A673 (cell line): ENCODE data around the gene FAM43A. TPM values are rescaled to one million over a fixed set of nuclear protein-coding genes. Genes with fewer than 3 reads are reported as not detected.

ENCODE experiments used
- Bru-seq: library from RNA; stranded (reverse); fragments of 400-500 nt; gene quantifications from one replicate; lab custom pipeline; 2021; lab: Mats Ljungman, UMichigan
- BruChase-seq, 2 experiments: library from RNA; stranded (reverse); fragments of 400-500 nt; gene quantifications; one replicate each; lab custom pipeline; 2021; lab: Mats Ljungman, UMichigan
- BruUV-seq: library from RNA; stranded (reverse); fragments of 400-500 nt; replicated peaks from 2 replicates; lab custom pipeline; 2021; lab: Mats Ljungman, UMichigan
- CTCF ChIA-PET: fragments of 300-600 bp; sonication (Branson Sonifier 250); formaldehyde crosslinking; loops from one replicate; lab custom pipeline; 2022; ENCODE audit warnings: antibody characterized with exemption; lab: Charles Lee
- POLR2A ChIA-PET: fragments of 300-600 bp; sonication (Branson Sonifier 250); formaldehyde crosslinking; loops from one replicate; lab custom pipeline; 2022; ENCODE audit warnings: antibody characterized with exemption; ENCODE audit not compliant: low non-redundant PET; lab: Charles Lee
- DNase-seq: peaks from one replicate; pipeline ENCODE4 v3.0.0-alpha.2; 2015; ENCODE audit warnings: low spot score
- H3K27ac ChIP-seq: fragments of 200-600 bp; sonication (generic); 2 replicates; pipeline ENCODE4 v1.5.1; 2016; ENCODE audit warnings: mixed run types, low read depth, mild to moderate bottlenecking, mixed read lengths, antibody characterized with exemption, low read length; ENCODE audit not compliant: poor library complexity, severe bottlenecking
- H3K27me3 ChIP-seq: fragments of 200-600 bp; sonication (generic); replicated peaks from 2 replicates; pipeline ENCODE4 v1.6.1; 2017; ENCODE audit warnings: mixed run types, low read depth, mild to moderate bottlenecking, mixed read lengths, antibody characterized with exemption, low read length; ENCODE audit not compliant: insufficient read depth, poor library complexity
- H3K36me3 ChIP-seq: fragments of 200-600 bp; sonication (generic); 2 replicates; pipeline ENCODE4 v1.6.1; 2016; ENCODE audit warnings: mixed run types, mild to moderate bottlenecking, mixed read lengths, antibody characterized with exemption, low read length; ENCODE audit not compliant: insufficient read depth, poor library complexity, severe bottlenecking
- H3K4me1 ChIP-seq: fragments of 200-600 bp; sonication (generic); 2 replicates; pipeline ENCODE4 v1.6.1; 2017; ENCODE audit warnings: mixed run types, mild to moderate bottlenecking, mixed read lengths, antibody characterized with exemption, low read length; ENCODE audit not compliant: insufficient read depth, poor library complexity, severe bottlenecking
- H3K4me3 ChIP-seq: fragments of 200-600 bp; sonication (generic); 2 replicates; pipeline ENCODE4 v1.5.1; 2016; ENCODE audit warnings: low read depth, mixed run types, mild to moderate bottlenecking, mixed read lengths, low read length; ENCODE audit not compliant: poor library complexity, severe bottlenecking
- H3K9me3 ChIP-seq: fragments of 200-600 bp; sonication (generic); 2 replicates; pipeline ENCODE4 v1.6.1; 2016; ENCODE audit warnings: mixed run types, low read depth, mild to moderate bottlenecking, mixed read lengths, antibody characterized with exemption, low read length; ENCODE audit not compliant: poor library complexity, severe bottlenecking
- CTCF ChIP-seq: fragments of 300-800, 200-600 bp; sonication (generic); conservative IDR thresholded peaks from 2 replicates; pipeline ENCODE4 v1.5.1; 2017; ENCODE audit warnings: low read depth, mild to moderate bottlenecking, antibody characterized with exemption, low read length, moderate library complexity, mixed read lengths
- EZH2 ChIP-seq: fragments of 200-600 bp; sonication (generic); IDR thresholded peaks from 2 replicates; pipeline ENCODE4 v1.6.1; 2017; ENCODE audit warnings: borderline replicate concordance, low read depth, mild to moderate bottlenecking, mixed read lengths, antibody characterized with exemption, low read length; ENCODE audit not compliant: poor library complexity, severe bottlenecking
- intact Hi-C: fragments of 100-400 bp; cut with micrococcal nuclease; formaldehyde crosslinking; loops from one replicate; pipeline ENCODE4 v1.10.0; 2022; ENCODE audit not compliant: unreplicated experiment
- long read RNA-seq: library from polyadenylated mRNA; stranded (forward); transcript quantifications from one replicate; pipeline ENCODE4 v2.0.0, GENCODE V29; 2022
- total RNA-seq: library from RNA; stranded (reverse); gene quantifications from 2 replicates; pipeline ENCODE4 v1.2.3, GENCODE V29; 2021

The FAM43A gene
- total RNA-seq = 29.7 and 38.7 TPM in 2 replicates
- Bru-seq, nascent RNA = percentile 87 among the genes with signal in this experiment
- BruChase-seq, experiment 1, labeled RNA remaining after a 2-hour chase = percentile 94 among the genes with signal in this experiment
- BruChase-seq, experiment 2, labeled RNA remaining after a 6-hour chase = percentile 76 among the genes with signal in this experiment
- long read RNA-seq, transcript FAM43A-201 (1 exons, 2,494 nt) = major isoform, 53 of 55 reads
- long read RNA-seq, partial matches to known transcripts = 0 of 55 reads
- long read RNA-seq, other reads (novel, unspliced or antisense) = 2 of 55 reads

GRCh38 chr3:194685718-194686413 lies at the start of gene FAM43A:
Gene FAM43A, plus strand, starts transcription at chr3:194685883. Its CDS starts 944 bp downstream, at chr3:194686827.
- Histone ChIP-seq H3K4me3 (peak within 1 kb of the TSS; percentile 76), H3K27me3 (no peaks in the 10 kb centered on the region), H3K27ac (peak within 1 kb of the TSS; percentile 62), H3K4me1 (peaks cover 33% of the 10 kb centered on the region), H3K9me3 (no peaks in the 10 kb centered on the region), H3K36me3 (peaks cover 8% of the 10 kb centered on the region)
- BruUV-seq = no TSS peak
- 0 out of 2 replicates have a peak, but pooled peaks have one; percentile 24 for TF ChIP-seq CTCF
- TF ChIP-seq EZH2 = no peak
- intact Hi-C loops = loop anchor here (5.0 to 10.0 kb wide), 3 partner anchors 186 to 759 kb away; partner anchors contain the start of gene ACAP2
- ChIA-PET CTCF (interaction anchor here (1.9 kb wide), 1 partner anchor 421 kb away, joined by 5 read pairs; no protein-coding TSS in a partner anchor), POLR2A (interaction anchor here (0.7 to 1.0 kb wide), 2 partner anchors 11 to 497 kb away, joined by 3 to 4 read pairs; no protein-coding TSS in a partner anchor)
- DNase-seq = peak; percentile 97

- ChIA-PET CTCF (interaction anchor here (0.6 kb wide), 1 partner anchor 901 kb away, joined by 3 read pairs; no protein-coding TSS in a partner anchor), POLR2A (interaction anchor here (0.6 kb wide), 1 partner anchor 14 kb away, joined by 3 read pairs; no protein-coding TSS in a partner anchor)
- no peak overlapping the region for H3K4me3 ChIP-seq
- H3K27me3 ChIP-seq = no peaks in the 10 kb centered on the region
- intact Hi-C loops = loop anchor here (10.0 kb wide), 1 partner anchor 302 kb away; no protein-coding TSS in a partner anchor
- TF ChIP-seq EZH2 (no peak), CTCF (no peak)
- no peaks in the 10 kb centered on the region for H3K9me3 ChIP-seq
- H3K27ac ChIP-seq = peak overlapping the region; percentile 32
- DNase-seq = no peak
- peaks cover 19% of the 10 kb centered on the region for H3K36me3 ChIP-seq
- no TSS peak for BruUV-seq
- no peaks in the 10 kb centered on the region for H3K4me1 ChIP-seq
Observed at GRCh38 chr3:194637066-194637465, 48.6 kb upstream of the FAM43A start.

GRCh38 chr3:194637541-194638400 lies 47.9 kb upstream of the FAM43A start:
- DNase-seq = no peak
- POLR2A ChIA-PET = no interaction called here
- intact Hi-C loops = loop anchor here (10.0 kb wide), 1 partner anchor 303 kb away; no protein-coding TSS in a partner anchor

More at GRCh38 chr3:194637541-194638400, 47.9 kb upstream of the FAM43A start:
- Histone ChIP-seq H3K9me3 (no peaks in the 10 kb centered on the region), H3K4me3 (no peak overlapping the region), H3K27me3 (no peaks in the 10 kb centered on the region), H3K27ac (peak overlapping the region; percentile 32), H3K4me1 (no peaks in the 10 kb centered on the region), H3K36me3 (peaks cover 23% of the 10 kb centered on the region)
- CTCF ChIA-PET = no interaction called here
- no TSS peak for BruUV-seq
- TF ChIP-seq EZH2 = no peak
- no peak for TF ChIP-seq CTCF
